Measurements from ENCODE around the gene KIF7.

Gene KIF7

DNA sequence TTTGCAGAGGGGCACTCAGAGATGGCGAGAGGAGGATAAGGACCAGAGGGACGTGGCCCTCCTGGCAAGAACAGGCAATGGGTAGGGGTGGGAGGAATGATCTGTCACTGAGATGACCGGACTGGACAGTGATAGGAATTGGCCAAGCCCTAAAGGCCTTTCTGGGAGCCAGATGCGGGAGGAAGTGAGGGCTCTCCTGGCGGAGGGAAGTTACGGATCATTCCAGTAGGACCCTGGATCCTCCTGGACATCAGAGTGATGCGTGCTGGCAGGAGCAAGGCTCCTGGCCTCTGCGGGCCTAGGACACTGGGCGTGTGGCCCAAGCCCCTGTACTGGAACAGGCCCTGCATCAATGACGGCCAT is 23.4 kb downstream of the KIF7 start:
- Histone ChIP-seq H3K27me3 (ENCODE audit: control insufficient read depth in 2 of 2, insufficient read depth in 2 of 2, low read length in 2 of 2) (no peaks in the 10 kb centered on the region), H3K27ac (ENCODE audit: low read depth in 2 of 2, low read length in 2 of 2) (no peak overlapping the region), H3K4me3 (ENCODE audit: low read length in 2 of 2) (no peak overlapping the region), H3K4me1 (ENCODE audit: control insufficient read depth in 2 of 2, insufficient read depth in 2 of 2, low read length in 2 of 2) (no peaks in the 10 kb centered on the region), H3K9ac (ENCODE audit: low read depth in 1 of 2, low read length in 2 of 2) (no peak overlapping the region), H3K36me3 (ENCODE audit: control insufficient read depth in 2 of 2, insufficient read depth in 2 of 2, low read length in 2 of 2) (peaks cover 12 to 33% of the 10 kb centered on the region in 2 donors), H3K9me3 (ENCODE audit: control insufficient read depth in 2 of 2, low read length in 2 of 2) (no peaks in the 10 kb centered on the region)

GRCh38 chr15:89630974-89631901 is 24.0 kb downstream of the KIF7 start:
- Histone ChIP-seq H3K4me1 (ENCODE audit: control insufficient read depth in 2 of 2, insufficient read depth in 2 of 2, low read length in 2 of 2) (no peaks in the 10 kb centered on the region), H3K4me3 (ENCODE audit: low read length in 2 of 2) (no peak overlapping the region), H3K9ac (ENCODE audit: low read depth in 1 of 2, low read length in 2 of 2) (no peak overlapping the region), H3K27ac (ENCODE audit: low read depth in 2 of 2, low read length in 2 of 2) (no peak overlapping the region), H3K9me3 (ENCODE audit: control insufficient read depth in 2 of 2, low read length in 2 of 2) (no peaks in the 10 kb centered on the region), H3K36me3 (ENCODE audit: control insufficient read depth in 2 of 2, insufficient read depth in 2 of 2, low read length in 2 of 2) (peaks cover 12 to 38% of the 10 kb centered on the region in 2 donors), H3K27me3 (ENCODE audit: control insufficient read depth in 2 of 2, insufficient read depth in 2 of 2, low read length in 2 of 2) (no peaks in the 10 kb centered on the region)

- no peak overlapping the region for H3K9ac ChIP-seq (ENCODE audit: low read depth in 1 of 2, low read length in 2 of 2)
- H3K27me3 ChIP-seq (ENCODE audit: control insufficient read depth in 2 of 2, insufficient read depth in 2 of 2, low read length in 2 of 2), result no peaks in the 10 kb centered on the region
- H3K36me3 ChIP-seq (ENCODE audit: control insufficient read depth in 2 of 2, insufficient read depth in 2 of 2, low read length in 2 of 2), result peaks cover 12 to 38% of the 10 kb centered on the region in 2 donors
- no peak overlapping the region for H3K27ac ChIP-seq (ENCODE audit: low read depth in 2 of 2, low read length in 2 of 2)
- H3K4me3 ChIP-seq (ENCODE audit: low read length in 2 of 2), result no peak overlapping the region
- no peaks in the 10 kb centered on the region for H3K9me3 ChIP-seq (ENCODE audit: control insufficient read depth in 2 of 2, low read length in 2 of 2)
- no peaks in the 10 kb centered on the region for H3K4me1 ChIP-seq (ENCODE audit: control insufficient read depth in 2 of 2, insufficient read depth in 2 of 2, low read length in 2 of 2)
Observed at GRCh38 chr15:89630260-89630659, 25.0 kb downstream of the KIF7 start.

GRCh38 chr15:89629829-89630228 is 25.4 kb downstream of the KIF7 start:
- no peak overlapping the region for H3K27ac ChIP-seq (ENCODE audit: low read depth in 2 of 2, low read length in 2 of 2)
- H3K27me3 ChIP-seq (ENCODE audit: control insufficient read depth in 2 of 2, insufficient read depth in 2 of 2, low read length in 2 of 2), result no peaks in the 10 kb centered on the region
- no peaks in the 10 kb centered on the region for H3K9me3 ChIP-seq (ENCODE audit: control insufficient read depth in 2 of 2, low read length in 2 of 2)

DNA sequence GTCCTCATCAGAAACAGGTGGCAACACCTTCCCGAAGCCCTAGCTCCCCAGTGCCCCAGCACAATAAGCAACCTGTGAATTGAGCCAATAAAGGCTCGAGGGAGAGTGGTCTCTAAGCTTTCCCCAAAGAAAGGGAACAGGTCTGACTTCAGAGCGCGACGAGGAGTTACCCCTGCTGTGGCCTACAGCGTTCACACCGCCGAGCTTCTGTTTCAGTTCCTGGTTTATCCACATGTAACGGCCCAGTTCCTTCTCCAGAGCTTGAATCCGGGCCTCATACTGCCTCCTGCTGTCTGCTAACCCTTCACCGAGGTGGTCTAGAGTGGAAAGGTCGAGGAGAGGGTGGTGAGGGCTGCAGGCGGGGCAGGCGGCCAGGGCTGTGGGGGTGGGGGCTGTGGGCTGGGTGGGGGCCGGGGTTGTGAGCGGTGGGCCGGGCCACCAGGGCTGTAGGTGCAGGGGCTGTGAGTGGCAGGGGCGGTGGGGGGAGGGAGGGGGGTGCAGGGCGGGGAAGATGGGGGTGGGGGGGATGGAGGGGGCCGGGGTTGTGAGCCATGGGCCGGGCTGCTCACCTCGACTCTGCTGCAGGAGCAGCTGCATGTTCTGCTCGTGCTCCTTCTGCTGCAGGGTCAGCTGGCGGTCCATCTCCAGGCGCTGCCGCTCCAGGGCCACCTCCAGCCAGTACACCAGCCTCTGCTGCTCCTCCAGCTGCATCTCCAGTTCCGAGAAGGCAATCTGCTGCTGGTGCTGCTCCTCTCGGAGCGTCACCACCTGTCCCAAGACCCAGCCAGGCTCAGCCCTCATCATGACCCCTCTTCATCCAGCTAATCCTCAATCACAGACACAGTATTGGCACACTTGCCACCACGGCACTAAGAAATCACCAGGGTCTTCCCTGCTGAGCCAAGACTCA is 26.2 kb downstream of the KIF7 start:
- H3K4me1 ChIP-seq (ENCODE audit: control insufficient read depth in 2 of 2, insufficient read depth in 2 of 2, low read length in 2 of 2), result no peaks in the 10 kb centered on the region
- peaks cover 12 to 42% of the 10 kb centered on the region in 2 donors for H3K36me3 ChIP-seq (ENCODE audit: control insufficient read depth in 2 of 2, insufficient read depth in 2 of 2, low read length in 2 of 2)
- H3K27me3 ChIP-seq (ENCODE audit: control insufficient read depth in 2 of 2, insufficient read depth in 2 of 2, low read length in 2 of 2), result no peaks in the 10 kb centered on the region
- H3K27ac ChIP-seq (ENCODE audit: low read depth in 2 of 2, low read length in 2 of 2), result no peak overlapping the region
- H3K9me3 ChIP-seq (ENCODE audit: control insufficient read depth in 2 of 2, low read length in 2 of 2), result no peaks in the 10 kb centered on the region
- H3K9ac ChIP-seq (ENCODE audit: low read depth in 1 of 2, low read length in 2 of 2), result no peak overlapping the region
- no peak overlapping the region for H3K4me3 ChIP-seq (ENCODE audit: low read length in 2 of 2)

More at GRCh38 chr15:89629829-89630228, 25.4 kb downstream of the KIF7 start:
- H3K36me3 ChIP-seq (ENCODE audit: control insufficient read depth in 2 of 2, insufficient read depth in 2 of 2, low read length in 2 of 2), result peaks cover 12 to 38% of the 10 kb centered on the region in 2 donors
- no peak overlapping the region for H3K9ac ChIP-seq (ENCODE audit: low read depth in 1 of 2, low read length in 2 of 2)
- H3K4me1 ChIP-seq (ENCODE audit: control insufficient read depth in 2 of 2, insufficient read depth in 2 of 2, low read length in 2 of 2), result no peaks in the 10 kb centered on the region
- H3K4me3 ChIP-seq (ENCODE audit: low read length in 2 of 2), result no peak overlapping the region

GRCh38 chr15:89628301-89628700 is 27.0 kb downstream of the KIF7 start:
- Histone ChIP-seq H3K4me3 (ENCODE audit: low read length in 2 of 2) (no peak overlapping the region), H3K27me3 (ENCODE audit: control insufficient read depth in 2 of 2, insufficient read depth in 2 of 2, low read length in 2 of 2) (no peaks in the 10 kb centered on the region), H3K9me3 (ENCODE audit: control insufficient read depth in 2 of 2, low read length in 2 of 2) (no peaks in the 10 kb centered on the region), H3K9ac (ENCODE audit: low read depth in 1 of 2, low read length in 2 of 2) (no peak overlapping the region), H3K27ac (ENCODE audit: low read depth in 2 of 2, low read length in 2 of 2) (no peak overlapping the region), H3K36me3 (ENCODE audit: control insufficient read depth in 2 of 2, insufficient read depth in 2 of 2, low read length in 2 of 2) (peaks cover 10 to 46% of the 10 kb centered on the region in 2 donors), H3K4me1 (ENCODE audit: control insufficient read depth in 2 of 2, insufficient read depth in 2 of 2, low read length in 2 of 2) (no peaks in the 10 kb centered on the region)

GRCh38 chr15:89627256-89627970 is 27.9 kb downstream of the KIF7 start:
- Histone ChIP-seq H3K36me3 (ENCODE audit: control insufficient read depth in 2 of 2, insufficient read depth in 2 of 2, low read length in 2 of 2) (peaks cover 6 to 44% of the 10 kb centered on the region in 2 donors), H3K4me3 (ENCODE audit: low read length in 2 of 2) (no peak overlapping the region), H3K9me3 (ENCODE audit: control insufficient read depth in 2 of 2, low read length in 2 of 2) (no peaks in the 10 kb centered on the region), H3K27ac (ENCODE audit: low read depth in 2 of 2, low read length in 2 of 2) (no peak overlapping the region), H3K4me1 (ENCODE audit: control insufficient read depth in 2 of 2, insufficient read depth in 2 of 2, low read length in 2 of 2) (no peaks in the 10 kb centered on the region), H3K27me3 (ENCODE audit: control insufficient read depth in 2 of 2, insufficient read depth in 2 of 2, low read length in 2 of 2) (no peaks in the 10 kb centered on the region), H3K9ac (ENCODE audit: low read depth in 1 of 2, low read length in 2 of 2) (no peak overlapping the region)

GRCh38 chr15:89625716-89626115 is 29.6 kb downstream of the KIF7 start:
- Histone ChIP-seq H3K27me3 (ENCODE audit: control insufficient read depth in 2 of 2, insufficient read depth in 2 of 2, low read length in 2 of 2) (no peaks in the 10 kb centered on the region), H3K4me1 (ENCODE audit: control insufficient read depth in 2 of 2, insufficient read depth in 2 of 2, low read length in 2 of 2) (no peaks in the 10 kb centered on the region), H3K36me3 (ENCODE audit: control insufficient read depth in 2 of 2, insufficient read depth in 2 of 2, low read length in 2 of 2) (peaks cover 5 to 33% of the 10 kb centered on the region in 2 donors), H3K4me3 (ENCODE audit: low read length in 2 of 2) (no peak overlapping the region), H3K9ac (ENCODE audit: low read depth in 1 of 2, low read length in 2 of 2) (no peak overlapping the region), H3K27ac (ENCODE audit: low read depth in 2 of 2, low read length in 2 of 2) (no peak overlapping the region), H3K9me3 (ENCODE audit: control insufficient read depth in 2 of 2, low read length in 2 of 2) (no peaks in the 10 kb centered on the region)

DNA sequence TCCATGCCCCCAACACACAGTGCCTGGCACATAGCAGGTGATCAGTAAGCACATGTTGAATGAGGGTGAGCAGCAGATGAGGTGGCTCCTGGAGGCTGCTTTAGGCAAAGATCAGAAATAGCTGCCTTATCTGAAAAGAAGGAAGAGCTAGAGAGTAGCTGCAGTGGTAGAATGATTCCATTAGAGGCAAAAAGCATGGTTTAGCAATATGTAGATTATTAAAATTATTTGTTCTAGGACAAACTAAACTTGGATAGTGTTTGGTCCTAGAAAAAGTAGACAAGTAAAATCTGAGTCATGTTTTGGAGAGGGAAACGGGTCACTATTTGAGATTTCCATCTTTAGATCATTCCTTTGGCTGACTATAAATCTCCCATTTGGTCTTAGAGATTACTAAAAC is 32.1 kb downstream of the KIF7 start:
- H3K27ac ChIP-seq (ENCODE audit: low read depth in 2 of 2, low read length in 2 of 2), result no peak overlapping the region
- H3K36me3 ChIP-seq (ENCODE audit: control insufficient read depth in 2 of 2, insufficient read depth in 2 of 2, low read length in 2 of 2), result peaks cover 0 to 18% of the 10 kb centered on the region in 2 donors
- no peak overlapping the region for H3K9ac ChIP-seq (ENCODE audit: low read depth in 1 of 2, low read length in 2 of 2)
- no peaks in the 10 kb centered on the region for H3K27me3 ChIP-seq (ENCODE audit: control insufficient read depth in 2 of 2, insufficient read depth in 2 of 2, low read length in 2 of 2)
- H3K9me3 ChIP-seq (ENCODE audit: control insufficient read depth in 2 of 2, low read length in 2 of 2), result no peaks in the 10 kb centered on the region
- H3K4me3 ChIP-seq (ENCODE audit: low read length in 2 of 2), result no peak overlapping the region
- no peaks in the 10 kb centered on the region for H3K4me1 ChIP-seq (ENCODE audit: control insufficient read depth in 2 of 2, insufficient read depth in 2 of 2, low read length in 2 of 2)

Data from mucosa of rectum (tissue), 2 donors.